ENCODE results near the gene DRICH1. TPM values are rescaled to one million over a fixed set of nuclear protein-coding genes. Genes with fewer than 3 reads are reported as not detected.
"Not testable (repeated sequence)": the region's sequence is repeated elsewhere in the genome, so short reads cannot be mapped to it uniquely, and the experiment has no call there.

Gene DRICH1
- total RNA-seq, 2 experiments from 2014 or later: 1.7 to 2.2 TPM

GRCh38 chr22:23564276-23564675 is 67.8 kb downstream of the DRICH1 start:
- H3K27me3 Mint-ChIP-seq: peaks cover 30% of the 10 kb centered on the region
- Histone ChIP-seq H3K4me1 (ENCODE audit: insufficient read depth, low read length) (peaks cover 12% of the 10 kb centered on the region), H3K4me3 (ENCODE audit: low read length) (no peak overlapping the region), H3K27me3 (ENCODE audit: control insufficient read depth in 1 of 2, insufficient read depth in 2 of 2, low read length in 2 of 2) (peaks cover 23 to 26% of the 10 kb centered on the region in 2 experiments), H3K9me3 (ENCODE audit: control insufficient read depth in 1 of 2, insufficient read depth in 1 of 2, low read length in 2 of 2) (no peaks in the 10 kb centered on the region), H3K27ac (ENCODE audit: low read depth in 1 of 2, low read length in 2 of 2) (no peak overlapping the region), H3K36me3 (ENCODE audit: insufficient read depth, low read length) (no peaks in the 10 kb centered on the region)
- no peaks in the 10 kb centered on the region for H3K36me3 Mint-ChIP-seq (ENCODE audit: low read depth)
- peaks cover 8% of the 10 kb centered on the region for H3K4me1 Mint-ChIP-seq (ENCODE audit: low read depth)
- peak in 1 of 14 experiments; percentile 10 for DNase-seq
- H3K27ac Mint-ChIP-seq: no peak overlapping the region
- peak overlapping the region; percentile 57 for H3K4me3 Mint-ChIP-seq
- POLR2A ChIA-PET: no interaction called here
- no peaks in the 10 kb centered on the region for H3K9me3 Mint-ChIP-seq
- no peak for ATAC-seq (ENCODE audit: poor library complexity)
- CTCF ChIA-PET: no interaction called here
- TF ChIP-seq CTCF (IDR thresholded peaks at IDR 0.05): no peak
- intact Hi-C loops (cut with DNase I, micrococcal nuclease): no loop called here

GRCh38 chr22:23563111-23563510 is 69.0 kb downstream of the DRICH1 start:
- no peak for TF ChIP-seq CTCF (IDR thresholded peaks at IDR 0.05)
- Mint-ChIP-seq H3K27ac (no peak overlapping the region), H3K9me3 (no peaks in the 10 kb centered on the region), H3K27me3 (peaks cover 35% of the 10 kb centered on the region), H3K4me3 (no peak overlapping the region), H3K4me1 (ENCODE audit: low read depth) (peaks cover 8% of the 10 kb centered on the region), H3K36me3 (ENCODE audit: low read depth) (no peaks in the 10 kb centered on the region)
- intact Hi-C loops (cut with DNase I, micrococcal nuclease): no loop called here
- peak in 1 of 14 experiments; percentile 11 for DNase-seq
- CTCF ChIA-PET: no interaction called here
- Histone ChIP-seq H3K4me3 (ENCODE audit: low read length) (no peak overlapping the region), H3K36me3 (ENCODE audit: insufficient read depth, low read length) (no peaks in the 10 kb centered on the region), H3K4me1 (ENCODE audit: insufficient read depth, low read length) (peaks cover 12% of the 10 kb centered on the region), H3K27me3 (ENCODE audit: control insufficient read depth in 1 of 2, insufficient read depth in 2 of 2, low read length in 2 of 2) (peaks cover 23 to 26% of the 10 kb centered on the region in 2 experiments), H3K9me3 (ENCODE audit: control insufficient read depth in 1 of 2, insufficient read depth in 1 of 2, low read length in 2 of 2) (no peaks in the 10 kb centered on the region), H3K27ac (ENCODE audit: low read depth in 1 of 2, low read length in 2 of 2) (no peak overlapping the region)
- POLR2A ChIA-PET: no interaction called here
- ATAC-seq (ENCODE audit: poor library complexity): no peak

GRCh38 chr22:23562186-23562585 is 69.9 kb downstream of the DRICH1 start:
- ChIA-PET POLR2A (interaction anchor here (0.6 kb wide), 1 partner anchor 226 kb away, joined by 4 read pairs; no protein-coding TSS in a partner anchor), CTCF (no interaction called here)
- Mint-ChIP-seq H3K9me3 (no peaks in the 10 kb centered on the region), H3K36me3 (ENCODE audit: low read depth) (no peaks in the 10 kb centered on the region), H3K4me1 (ENCODE audit: low read depth) (peaks cover 8% of the 10 kb centered on the region), H3K4me3 (no peak overlapping the region), H3K27ac (no peak overlapping the region), H3K27me3 (peaks cover 28% of the 10 kb centered on the region)
- Histone ChIP-seq H3K4me3 (ENCODE audit: low read length) (no peak overlapping the region), H3K27me3 (ENCODE audit: control insufficient read depth in 1 of 2, insufficient read depth in 2 of 2, low read length in 2 of 2) (peaks cover 18% of the 10 kb centered on the region in 2 experiments), H3K4me1 (ENCODE audit: insufficient read depth, low read length) (peaks cover 12% of the 10 kb centered on the region), H3K27ac (ENCODE audit: low read depth in 1 of 2, low read length in 2 of 2) (no peak overlapping the region), H3K9me3 (ENCODE audit: control insufficient read depth in 1 of 2, insufficient read depth in 1 of 2, low read length in 2 of 2) (no peaks in the 10 kb centered on the region), H3K36me3 (ENCODE audit: insufficient read depth, low read length) (no peaks in the 10 kb centered on the region)
- no peak for TF ChIP-seq CTCF (IDR thresholded peaks at IDR 0.05)
- DNase-seq: peak in 1 of 14 experiments; percentile 12
- intact Hi-C loops (cut with DNase I, micrococcal nuclease): no loop called here
- no peak for ATAC-seq (ENCODE audit: poor library complexity)

DNA sequence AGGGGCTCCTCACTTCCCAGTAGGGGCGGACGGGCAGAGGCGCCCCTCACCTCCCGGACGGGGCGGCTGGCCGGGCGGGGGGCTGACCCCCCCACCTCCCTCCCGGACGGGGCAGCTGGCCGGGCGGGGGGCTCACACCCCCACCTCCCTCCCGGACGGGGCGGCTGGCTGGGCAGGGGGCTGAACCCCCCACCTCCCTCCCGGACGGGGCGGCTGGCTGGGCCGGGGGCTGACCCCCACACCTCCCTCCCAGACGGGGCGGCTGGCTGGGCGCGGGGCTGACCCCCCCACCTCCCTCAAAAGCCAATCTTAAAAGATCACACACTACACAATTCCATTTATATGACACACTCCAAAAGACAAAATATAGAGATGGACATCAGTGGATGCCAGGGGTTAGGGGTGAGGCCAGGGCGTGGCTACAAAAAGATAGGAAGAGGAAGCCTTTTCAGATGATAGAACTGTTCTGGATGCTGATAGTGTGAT is 71.1 kb downstream of the DRICH1 start:
- ATAC-seq (ENCODE audit: poor library complexity); H3K4me3 Mint-ChIP-seq; H3K27ac ChIP-seq (ENCODE audit: low read depth in 1 of 2, low read length in 2 of 2); H3K27ac Mint-ChIP-seq; intact Hi-C loops (cut with DNase I, micrococcal nuclease); H3K4me1 ChIP-seq (ENCODE audit: insufficient read depth, low read length); DNase-seq; H3K36me3 ChIP-seq (ENCODE audit: insufficient read depth, low read length); H3K9me3 Mint-ChIP-seq; H3K9me3 ChIP-seq (ENCODE audit: control insufficient read depth in 1 of 2, insufficient read depth in 1 of 2, low read length in 2 of 2); POLR2A ChIA-PET; H3K4me1 Mint-ChIP-seq (ENCODE audit: low read depth); H3K4me3 ChIP-seq (ENCODE audit: low read length); H3K36me3 Mint-ChIP-seq (ENCODE audit: low read depth): not testable (repeated sequence)
- CTCF ChIA-PET: interaction anchor here (0.7 kb wide), 1 partner anchor 585 kb away, joined by 3 read pairs; no protein-coding TSS in a partner anchor
- H3K27me3 Mint-ChIP-seq: peaks cover 24% of the 10 kb centered on the region
- H3K27me3 ChIP-seq (ENCODE audit: control insufficient read depth in 1 of 2, insufficient read depth in 2 of 2, low read length in 2 of 2): peaks cover 9 to 12% of the 10 kb centered on the region in 2 experiments

DNA sequence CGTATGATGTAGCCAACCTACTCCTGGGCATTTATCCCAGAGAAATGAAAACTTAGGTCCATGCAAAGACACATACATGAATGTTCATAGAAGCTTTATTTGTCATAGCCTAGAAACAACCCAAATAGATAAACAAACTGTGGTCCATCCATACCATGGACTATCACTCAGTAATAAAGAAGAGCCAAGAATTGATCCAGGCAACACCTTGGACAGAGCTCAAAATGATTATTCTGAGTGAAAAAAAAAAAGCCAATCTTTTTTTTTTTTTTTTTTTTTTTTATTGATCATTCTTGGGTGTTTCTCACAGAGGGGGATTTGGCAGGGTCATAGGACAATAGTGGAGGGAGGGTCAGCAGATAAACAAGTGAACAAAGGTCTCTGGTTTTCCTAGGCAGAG is 71.9 kb downstream of the DRICH1 start:
- H3K27me3 ChIP-seq (ENCODE audit: control insufficient read depth in 1 of 2, insufficient read depth in 2 of 2, low read length in 2 of 2); H3K9me3 ChIP-seq (ENCODE audit: control insufficient read depth in 1 of 2, insufficient read depth in 1 of 2, low read length in 2 of 2); H3K27ac Mint-ChIP-seq; ATAC-seq (ENCODE audit: poor library complexity); H3K4me3 ChIP-seq (ENCODE audit: low read length); POLR2A ChIA-PET; H3K4me1 Mint-ChIP-seq (ENCODE audit: low read depth); H3K36me3 ChIP-seq (ENCODE audit: insufficient read depth, low read length); DNase-seq; H3K9me3 Mint-ChIP-seq; H3K4me3 Mint-ChIP-seq; H3K36me3 Mint-ChIP-seq (ENCODE audit: low read depth); H3K27ac ChIP-seq (ENCODE audit: low read depth in 1 of 2, low read length in 2 of 2); H3K4me1 ChIP-seq (ENCODE audit: insufficient read depth, low read length); intact Hi-C loops (cut with DNase I, micrococcal nuclease): not testable (repeated sequence)
- CTCF ChIA-PET: interaction anchor here (0.6 kb wide), 1 partner anchor 67 kb away, joined by 4 read pairs; no protein-coding TSS in a partner anchor
- peaks cover 17% of the 10 kb centered on the region for H3K27me3 Mint-ChIP-seq
